Measurements from ENCODE around the gene NME1.

Gene NME1

GRCh38 chr17:51164911-51165679, 11.7 kb downstream of the NME1 start:
- no peak for DNase-seq (ENCODE audit: low read depth)
- peak overlapping the region; percentile 91 for H3K4me3 ChIP-seq (ENCODE audit: control insufficient read depth, low read depth, low read length)
- TF ChIP-seq, protein P1, sequence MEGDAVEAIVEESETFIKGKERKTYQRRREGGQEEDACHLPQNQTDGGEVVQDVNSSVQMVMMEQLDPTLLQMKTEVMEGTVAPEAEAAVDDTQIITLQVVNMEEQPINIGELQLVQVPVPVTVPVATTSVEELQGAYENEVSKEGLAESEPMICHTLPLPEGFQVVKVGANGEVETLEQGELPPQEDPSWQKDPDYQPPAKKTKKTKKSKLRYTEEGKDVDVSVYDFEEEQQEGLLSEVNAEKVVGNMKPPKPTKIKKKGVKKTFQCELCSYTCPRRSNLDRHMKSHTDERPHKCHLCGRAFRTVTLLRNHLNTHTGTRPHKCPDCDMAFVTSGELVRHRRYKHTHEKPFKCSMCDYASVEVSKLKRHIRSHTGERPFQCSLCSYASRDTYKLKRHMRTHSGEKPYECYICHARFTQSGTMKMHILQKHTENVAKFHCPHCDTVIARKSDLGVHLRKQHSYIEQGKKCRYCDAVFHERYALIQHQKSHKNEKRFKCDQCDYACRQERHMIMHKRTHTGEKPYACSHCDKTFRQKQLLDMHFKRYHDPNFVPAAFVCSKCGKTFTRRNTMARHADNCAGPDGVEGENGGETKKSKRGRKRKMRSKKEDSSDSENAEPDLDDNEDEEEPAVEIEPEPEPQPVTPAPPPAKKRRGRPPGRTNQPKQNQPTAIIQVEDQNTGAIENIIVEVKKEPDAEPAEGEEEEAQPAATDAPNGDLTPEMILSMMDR (IDR thresholded peaks at IDR 0.05; ENCODE audit: control insufficient read depth, insufficient read depth, low read depth, low read length, missing control alignments), result no peak

- H3K4me3 ChIP-seq (ENCODE audit: control insufficient read depth, low read depth, low read length), result peak overlapping the region; percentile 91
- no peak for DNase-seq (ENCODE audit: low read depth)
- TF ChIP-seq, protein P1 (IDR thresholded peaks at IDR 0.05; ENCODE audit: control insufficient read depth, insufficient read depth, low read depth, low read length, missing control alignments), result no peak
Measured at GRCh38 chr17:51165680-51166197, 12.4 kb downstream of the NME1 start.

DNA sequence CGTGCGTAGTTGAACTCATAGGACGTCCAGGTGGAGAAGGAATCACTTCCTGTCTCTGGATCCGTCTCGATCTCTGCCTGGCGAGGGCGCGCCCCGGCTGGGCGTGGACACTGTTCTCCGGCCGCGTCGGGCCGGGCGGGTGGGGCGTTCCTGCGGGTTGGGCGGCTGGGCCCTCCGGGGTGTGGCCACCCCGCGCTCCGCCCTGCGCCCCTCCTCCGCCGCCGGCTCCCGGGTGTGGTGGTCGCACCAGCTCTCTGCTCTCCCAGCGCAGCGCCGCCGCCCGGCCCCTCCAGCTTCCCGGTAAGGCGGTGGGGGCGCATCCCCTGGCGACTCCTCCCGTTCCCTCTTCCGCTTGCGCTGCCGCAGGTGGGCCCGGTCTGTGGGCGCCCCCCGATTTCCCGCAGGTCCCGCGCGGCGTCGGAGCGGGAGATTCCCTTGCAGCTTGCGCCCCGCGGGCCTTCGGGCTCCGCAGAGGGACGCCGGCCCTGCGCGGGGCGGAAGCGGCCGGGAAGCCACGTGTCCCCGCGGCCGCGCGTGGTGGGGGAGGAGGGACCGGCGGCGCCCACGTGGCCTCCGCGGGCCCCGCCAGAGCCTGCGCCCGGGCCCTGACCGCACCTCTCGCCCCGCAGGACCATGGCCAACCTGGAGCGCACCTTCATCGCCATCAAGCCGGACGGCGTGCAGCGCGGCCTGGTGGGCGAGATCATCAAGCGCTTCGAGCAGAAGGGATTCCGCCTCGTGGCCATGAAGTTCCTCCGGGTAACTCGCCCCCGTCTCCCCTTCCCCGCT, 13.0 kb downstream of the NME1 start, which contains the start of gene NME2:
Gene NME2, plus strand, starts transcription at position 214 of the 789 bp plus-strand sequence. Its CDS starts 420 bp downstream, at position 634.
- TF ChIP-seq, protein P1 (IDR thresholded peaks at IDR 0.05; ENCODE audit: control insufficient read depth, insufficient read depth, low read depth, low read length, missing control alignments), result no peak
- no peak for DNase-seq (ENCODE audit: low read depth)
- H3K4me3 ChIP-seq (ENCODE audit: control insufficient read depth, low read depth, low read length), result peak within 1 kb of the TSS; percentile 91

GRCh38 chr17:51166987-51167931, 13.9 kb downstream of the NME1 start:
- peak overlapping the region; percentile 91 for H3K4me3 ChIP-seq (ENCODE audit: control insufficient read depth, low read depth, low read length)
- DNase-seq (ENCODE audit: low read depth), result no peak
- TF ChIP-seq, protein P1 (IDR thresholded peaks at IDR 0.05; ENCODE audit: control insufficient read depth, insufficient read depth, low read depth, low read length, missing control alignments), result peak; percentile 85

GRCh38 chr17:51169340-51169739, 16.0 kb downstream of the NME1 start:
- H3K4me3 ChIP-seq (ENCODE audit: control insufficient read depth, low read depth, low read length), result no peak overlapping the region

More at GRCh38 chr17:51169340-51169739, 16.0 kb downstream of the NME1 start:
- DNase-seq (ENCODE audit: low read depth), result no peak
- TF ChIP-seq, protein P1 (IDR thresholded peaks at IDR 0.05; ENCODE audit: control insufficient read depth, insufficient read depth, low read depth, low read length, missing control alignments), result no peak
